Ovary (tissue), 3 donors: ENCODE data around the gene ADORA1.

Experiments used
- CTCF ChIP-seq, 3 donors: fragments of 450-650 bp in 2 of 3; fragments of 200-600 bp in 1 of 3; IDR thresholded peaks; one replicate each; pipeline versions ENCODE4 v1.5.1 to v1.8.0; 2016 to 2022; ENCODE audit warnings: antibody characterized with exemption in 3 of 3, mild to moderate bottlenecking in 1 of 3
- POLR2A ChIP-seq: fragments of 450-650 bp; IDR thresholded peaks from one replicate; pipeline ENCODE4 v1.6.1; 2017; ENCODE audit warnings: antibody characterized with exemption, mild to moderate bottlenecking, moderate library complexity
- donor health status: DM: no; HTN: no; CAD: no.

- TF ChIP-seq POLR2A (no peak), CTCF (IDR thresholded peaks at IDR 0.05) (no peak)
Measured at GRCh38 chr1:203140743-203141520, 13.4 kb downstream of the ADORA1 start.
